GM12878 (cell line): ENCODE results near the gene RBM10. TPM values are rescaled to one million over a fixed set of nuclear protein-coding genes. Genes with fewer than 3 reads are reported as not detected.

ENCODE experiments used
- ATAC-seq: fragments of 200-7000 bp; cut with Tn5 transposase; 3 replicates; pipeline ENCODE4 v1.9.1; 2020; ENCODE audit warnings: mild to moderate bottlenecking, moderate library complexity
- BruUV-seq: library from RNA; stranded (reverse); fragments of 400-500 nt; replicated peaks from 2 replicates; lab custom pipeline; 2021; lab: Mats Ljungman, UMichigan
- CTCF ChIA-PET: fragments of 300-600 bp; sonication (Branson Sonifier 250); formaldehyde crosslinking; extraction: SDS; loops from one replicate; lab custom pipeline; 2021; ENCODE audit warnings: inconsistent platforms; lab: Yijun Ruan, JAX
- POLR2A ChIA-PET: fragments of 350-600 bp; formaldehyde crosslinking; extraction: SDS; loops from one replicate; lab custom pipeline; 2021; ENCODE audit warnings: inconsistent platforms; lab: Charles Lee
- RAD21 ChIA-PET: fragments of 300-600 bp; sonication (Branson Sonifier 250); formaldehyde crosslinking; loops from one replicate; lab custom pipeline; 2023; ENCODE audit warnings: antibody characterized with exemption; ENCODE audit not compliant: unreplicated experiment; lab: Charles Lee
- SMC1A ChIA-PET: fragments of 300-600 bp; sonication (Branson Sonifier 250); formaldehyde crosslinking; loops from one replicate; lab custom pipeline; 2023; ENCODE audit not compliant: unreplicated experiment, uncharacterized antibody; lab: Charles Lee
- DNase-seq: peaks from one replicate; pipeline ENCODE4 v3.0.0-alpha.2; 2011; ENCODE audit warnings: low read depth, low spot score
- FAIRE-seq: peaks from 3 replicates; lab custom pipeline; 2011; peaks lifted over from hg19 to GRCh38; lab: Jason Lieb, UNC
- H2AFZ ChIP-seq: 2 replicates; pipeline ENCODE4 v1.6.0; 2011; ENCODE audit warnings: low read depth, low read length, control low read depth; ENCODE audit not compliant: control insufficient read depth
- H3K27ac ChIP-seq: 2 replicates; pipeline ENCODE4 v1.5.1; 2011; ENCODE audit warnings: control low read depth; ENCODE audit not compliant: control insufficient read depth, insufficient read depth
- H3K27me3 ChIP-seq, 2 experiments: replicated peaks in 1 of 2; 2 replicates each; pipeline versions ENCODE4 v1.6.0 to v1.6.1; 2011; ENCODE audit warnings: low read length in 1 of 2; ENCODE audit not compliant: control insufficient read depth in 2 of 2, insufficient read depth in 2 of 2
- H3K36me3 ChIP-seq, 2 experiments: 2 replicates each; pipeline ENCODE4 v1.5.1; 2011; ENCODE audit warnings: low read length in 1 of 2; ENCODE audit not compliant: control insufficient read depth in 2 of 2, insufficient read depth in 2 of 2
- H3K4me1 ChIP-seq: 2 replicates; pipeline ENCODE4 v1.6.1; 2011; ENCODE audit warnings: mild to moderate bottlenecking, low read length, moderate library complexity, mixed read lengths; ENCODE audit not compliant: control insufficient read depth, insufficient read depth
- H3K4me2 ChIP-seq: 2 replicates; pipeline ENCODE4 v1.6.0; 2011; ENCODE audit warnings: control low read depth; ENCODE audit not compliant: control insufficient read depth, insufficient read depth
- H3K4me3 ChIP-seq: fragments of 200-600 bp; sonication (generic); 2 replicates; pipeline ENCODE4 v1.5.1; 2016
- H3K79me2 ChIP-seq: 2 replicates; pipeline ENCODE4 v1.6.0; 2011; ENCODE audit warnings: low read length; ENCODE audit not compliant: control insufficient read depth, insufficient read depth
- H3K9ac ChIP-seq: 2 replicates; pipeline ENCODE4 v1.8.0; 2011; ENCODE audit warnings: low read length, control low read depth, mixed read lengths; ENCODE audit not compliant: control insufficient read depth, insufficient read depth
- H3K9me3 ChIP-seq: replicated peaks from 3 replicates; pipeline ENCODE4 v1.5.1; 2011; ENCODE audit warnings: mild to moderate bottlenecking, low read length; ENCODE audit not compliant: control insufficient read depth, insufficient read depth
- H4K20me1 ChIP-seq: 2 replicates; pipeline ENCODE4 v1.6.0; 2011; ENCODE audit not compliant: control insufficient read depth, insufficient read depth
- ASH2L ChIP-seq: fragments of 300-600, 200-600 bp; sonication (generic); IDR thresholded peaks from 2 replicates; pipeline ENCODE4 v1.6.1; 2017; ENCODE audit warnings: low read depth, mild to moderate bottlenecking, borderline replicate concordance
- ATF7 ChIP-seq: fragments of 450-650 bp; IDR thresholded peaks from 2 replicates; pipeline ENCODE4 v1.6.1; 2016; ENCODE audit warnings: low read depth, mild to moderate bottlenecking
- CEBPZ ChIP-seq: fragments of 150-350 bp; IDR thresholded peaks from 2 replicates; pipeline ENCODE4 v1.6.1; 2016; ENCODE audit warnings: low read depth, low read length
- IKZF2 ChIP-seq, 2 experiments: fragments of 450-650 bp; IDR thresholded peaks; 2 replicates each; pipeline ENCODE4 v1.6.1; 2017; ENCODE audit warnings: mild to moderate bottlenecking in 2 of 2, moderate library complexity in 2 of 2
- MEF2A ChIP-seq: IDR thresholded peaks from 2 replicates; pipeline ENCODE4 v1.6.1; 2011; ENCODE audit warnings: low read depth, mild to moderate bottlenecking, low read length, moderate library complexity; ENCODE audit not compliant: insufficient read depth
- POLR2AphosphoS2 ChIP-seq: IDR thresholded peaks from 2 replicates; pipeline ENCODE4 v1.6.1; 2011; ENCODE audit warnings: low read depth, mild to moderate bottlenecking, low read length, improper control_type of control experiment, moderate library complexity
- SP1 ChIP-seq: IDR thresholded peaks from one replicate; pipeline ENCODE4 v1.6.1; 2011; ENCODE audit warnings: low read depth, low read length
- SREBF2 ChIP-seq: IDR thresholded peaks from 2 replicates; pipeline ENCODE4 v1.6.1; 2012; ENCODE audit warnings: mild to moderate bottlenecking, low read length
- WGBS: methylation state at CpG from one replicate; pipeline ENCODE4 v1.1.6; 2016; ENCODE audit warnings: low lambda C conversion rate; ENCODE audit not compliant: insufficient replicate concordance, insufficient coverage; ENCODE audit errors: missing lambda C conversion rate; 5-methylcytosine and 5-hydroxymethylcytosine counted together
- in situ Hi-C: fragments of 300-500 bp; cut with MboI; formaldehyde crosslinking; loops from 9 replicates; pipeline ENCODE4 v1.14.3; 2018; ENCODE audit warnings: mixed read lengths
- intact Hi-C: fragments of 100-400 bp; cut with micrococcal nuclease; formaldehyde crosslinking; loops from one replicate; pipeline ENCODE4 v1.14.2; 2022; ENCODE audit not compliant: unreplicated experiment
- polyA plus RNA-seq, 11 experiments: library from polyadenylated mRNA; depleted of rRNA in 4 of 11; unstranded in 6 of 11; stranded (reverse) in 5 of 11; fragments of >200 nt; fragmentation: Nextera tagmentation in 4 of 11; fragmentation: Illumina TruSeq in 1 of 11; extraction: Ambion mirVana in 4 of 11; extraction: Trizol in 1 of 11; gene quantifications; 1 replicate in 1 of 11; 2 replicates in 10 of 11; pipeline versions ENCODE4 v1.2.1 to v1.2.3, GENCODE V29; 2011 to 2016; ENCODE audit warnings: inconsistent platforms in 2 of 11, missing spikeins in 2 of 11, low read depth in 1 of 11
- total RNA-seq, 4 experiments: library from RNA; depleted of rRNA in 3 of 4; stranded (reverse); fragments of >200 nt in 3 of 4; fragmentation: Illumina TruSeq in 1 of 4; extraction: Trizol in 1 of 4; gene quantifications; 2 replicates each; pipeline versions ENCODE4 v1.2.1 to v1.2.3, GENCODE V29; 2013 to 2021
- TF ChIP-seq, protein P1 (sequence below): fragments of 450-650 bp; IDR thresholded peaks from 2 replicates; pipeline ENCODE4 v1.6.1; 2017; ENCODE audit warnings: mild to moderate bottlenecking, low read depth, inconsistent platforms; ENCODE audit not compliant: poor library complexity, severe bottlenecking
- TF ChIP-seq, protein P2 (sequence below): fragments of 450-650 bp; conservative IDR thresholded peaks from 2 replicates; pipeline ENCODE4 v1.6.1; 2017; ENCODE audit warnings: mild to moderate bottlenecking, moderate library complexity

RBM10 gene
- total and polyA plus RNA-seq, 10 of the 15 experiments (the other 5 are each of a cell fraction or from before 2014, with no cell fraction given), result 1.4 to 60.0 (median 29.8) TPM

DNA sequence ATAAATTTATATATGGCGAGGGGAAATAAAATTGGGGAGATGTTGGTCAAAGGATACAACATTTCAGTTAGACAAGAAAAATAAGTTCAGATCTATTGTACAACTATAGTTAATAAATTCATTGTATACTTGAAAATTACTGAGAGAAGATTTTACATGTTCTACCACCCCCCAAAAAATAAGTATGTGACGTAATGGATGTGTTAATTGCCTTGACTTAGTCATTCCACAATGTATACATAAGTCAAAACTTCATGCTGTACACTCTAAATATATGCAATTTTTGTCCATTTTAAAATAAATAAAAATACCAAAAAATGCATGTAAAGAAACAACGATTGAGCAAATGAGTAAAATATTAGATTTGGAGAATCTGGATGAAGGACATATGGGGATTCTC, 89.6 kb downstream of the RBM10 start:
- peak; percentile 69 for TF ChIP-seq ATF7
- TF ChIP-seq ASH2L, result no peak
- no peak for TF ChIP-seq MEF2A
- DNase-seq (no peak), ATAC-seq (no peak), FAIRE-seq (no peak)
- Histone ChIP-seq H2AFZ (no peak overlapping the region), H3K9ac (peak overlapping the region; percentile 76), H4K20me1 (no peaks in the 10 kb centered on the region), H3K4me2 (no peak overlapping the region), H3K27me3 (no peaks in the 10 kb centered on the region), H3K27ac (no peak overlapping the region; the same call in 1 of the 2 replicates), H3K36me3 (no peaks in the 10 kb centered on the region; a peak in 1 of 4 replicates), H3K79me2 (peaks cover 16% of the 10 kb centered on the region), H3K9me3 (no peaks in the 10 kb centered on the region), H3K4me1 (no peaks in the 10 kb centered on the region), H3K4me3 (no peak overlapping the region)
- intact Hi-C loops, result loop anchor here (5.0 kb wide), 1 partner anchor 128 kb away; no protein-coding TSS in a partner anchor
- ChIA-PET POLR2A (no interaction called here), RAD21 (no interaction called here), SMC1A (no interaction called here), CTCF (interaction anchor here (1.1 kb wide), 1 partner anchor 149 kb away, joined by 3 read pairs; no protein-coding TSS in a partner anchor)
- in situ Hi-C loops, result no loop called here
- BruUV-seq, result no TSS peak
- 33% methylated on average over 3 of the region's 3 CpGs for WGBS

- SMC1A ChIA-PET, result no interaction called here
- BruUV-seq, result no TSS peak
- no peaks in the 10 kb centered on the region; a peak in 3 of 4 replicates for H3K36me3 ChIP-seq
- H3K9ac ChIP-seq, result no peak overlapping the region
- no peak overlapping the region for H3K27ac ChIP-seq
- in situ Hi-C loops (no loop called here), intact Hi-C loops (no loop called here)
- no peak for ATAC-seq
- no peak for DNase-seq
- no peaks in the 10 kb centered on the region for H4K20me1 ChIP-seq
- H3K27me3 ChIP-seq, result no peaks in the 10 kb centered on the region
- POLR2A ChIA-PET, result no interaction called here
- H2AFZ ChIP-seq, result no peak overlapping the region
- RAD21 ChIA-PET, result no interaction called here
- H3K9me3 ChIP-seq, result no peaks in the 10 kb centered on the region
- no peaks in the 10 kb centered on the region for H3K4me1 ChIP-seq
- WGBS, result 93% methylated on average over 4 of the region's 4 CpGs
- no peak for FAIRE-seq
- H3K79me2 ChIP-seq, result peaks cover 16% of the 10 kb centered on the region
- CTCF ChIA-PET, result interaction anchor here (1.1 kb wide), 1 partner anchor 148 kb away, joined by 3 read pairs; no protein-coding TSS in a partner anchor
- no peak overlapping the region for H3K4me2 ChIP-seq
- H3K4me3 ChIP-seq, result no peak overlapping the region
- no peak for TF ChIP-seq SREBF2
- TF ChIP-seq POLR2AphosphoS2, result no peak
- TF ChIP-seq, protein P1, sequence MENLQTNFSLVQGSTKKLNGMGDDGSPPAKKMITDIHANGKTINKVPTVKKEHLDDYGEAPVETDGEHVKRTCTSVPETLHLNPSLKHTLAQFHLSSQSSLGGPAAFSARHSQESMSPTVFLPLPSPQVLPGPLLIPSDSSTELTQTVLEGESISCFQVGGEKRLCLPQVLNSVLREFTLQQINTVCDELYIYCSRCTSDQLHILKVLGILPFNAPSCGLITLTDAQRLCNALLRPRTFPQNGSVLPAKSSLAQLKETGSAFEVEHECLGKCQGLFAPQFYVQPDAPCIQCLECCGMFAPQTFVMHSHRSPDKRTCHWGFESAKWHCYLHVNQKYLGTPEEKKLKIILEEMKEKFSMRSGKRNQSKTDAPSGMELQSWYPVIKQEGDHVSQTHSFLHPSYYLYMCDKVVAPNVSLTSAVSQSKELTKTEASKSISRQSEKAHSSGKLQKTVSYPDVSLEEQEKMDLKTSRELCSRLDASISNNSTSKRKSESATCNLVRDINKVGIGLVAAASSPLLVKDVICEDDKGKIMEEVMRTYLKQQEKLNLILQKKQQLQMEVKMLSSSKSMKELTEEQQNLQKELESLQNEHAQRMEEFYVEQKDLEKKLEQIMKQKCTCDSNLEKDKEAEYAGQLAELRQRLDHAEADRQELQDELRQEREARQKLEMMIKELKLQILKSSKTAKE, result no peak
- TF ChIP-seq, protein P2, sequence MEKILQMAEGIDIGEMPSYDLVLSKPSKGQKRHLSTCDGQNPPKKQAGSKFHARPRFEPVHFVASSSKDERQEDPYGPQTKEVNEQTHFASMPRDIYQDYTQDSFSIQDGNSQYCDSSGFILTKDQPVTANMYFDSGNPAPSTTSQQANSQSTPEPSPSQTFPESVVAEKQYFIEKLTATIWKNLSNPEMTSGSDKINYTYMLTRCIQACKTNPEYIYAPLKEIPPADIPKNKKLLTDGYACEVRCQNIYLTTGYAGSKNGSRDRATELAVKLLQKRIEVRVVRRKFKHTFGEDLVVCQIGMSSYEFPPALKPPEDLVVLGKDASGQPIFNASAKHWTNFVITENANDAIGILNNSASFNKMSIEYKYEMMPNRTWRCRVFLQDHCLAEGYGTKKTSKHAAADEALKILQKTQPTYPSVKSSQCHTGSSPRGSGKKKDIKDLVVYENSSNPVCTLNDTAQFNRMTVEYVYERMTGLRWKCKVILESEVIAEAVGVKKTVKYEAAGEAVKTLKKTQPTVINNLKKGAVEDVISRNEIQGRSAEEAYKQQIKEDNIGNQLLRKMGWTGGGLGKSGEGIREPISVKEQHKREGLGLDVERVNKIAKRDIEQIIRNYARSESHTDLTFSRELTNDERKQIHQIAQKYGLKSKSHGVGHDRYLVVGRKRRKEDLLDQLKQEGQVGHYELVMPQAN, result no peak
- no peak for TF ChIP-seq SP1
- TF ChIP-seq CEBPZ, result no peak
- TF ChIP-seq IKZF2 (IDR thresholded peaks at IDR 0.05), result no peak
Measured at GRCh38 chrX:47235691-47236103, 90.7 kb downstream of the RBM10 start.
